Uterus (tissue), 2 donors: ENCODE data around the gene PRDM2.

Experiments used
- POLR2A ChIP-seq, 2 donors: fragments of 450-650 bp; IDR thresholded peaks; one replicate each; pipeline ENCODE4 v1.6.1; 2016; ENCODE audit warnings: antibody characterized with exemption in 2 of 2, mild to moderate bottlenecking in 1 of 2, moderate library complexity in 1 of 2
- TF ChIP-seq, protein P1 (sequence below), 4 experiments: fragments of 200-600 bp in 2 of 4; fragments of 450-650 bp in 2 of 4; sonication (generic) in 2 of 4; IDR thresholded peaks; one replicate each; pipeline ENCODE4 v1.5.1; 2016 to 2019; ENCODE audit warnings: antibody characterized with exemption in 4 of 4, mild to moderate bottlenecking in 2 of 4, moderate library complexity in 1 of 4

DNA sequence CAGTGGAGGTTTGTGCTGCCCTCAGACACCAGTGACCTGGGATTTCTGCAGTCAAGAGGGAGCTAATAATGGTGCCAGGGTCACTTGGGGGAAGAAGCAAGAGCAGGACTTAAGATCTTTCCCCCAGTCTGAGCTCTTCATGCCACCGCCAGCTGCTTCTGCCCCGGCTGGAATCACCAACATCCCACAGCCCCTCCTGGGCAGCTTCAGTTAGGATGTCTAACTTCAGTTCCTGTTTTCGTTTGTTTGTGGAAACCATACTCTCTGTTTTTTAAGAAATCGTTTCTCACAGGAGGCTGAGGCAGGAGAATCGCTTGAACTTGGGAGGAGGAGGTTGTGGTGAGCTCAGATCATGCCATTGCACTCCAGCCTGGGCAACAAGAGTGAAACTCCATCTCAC lies 25.6 kb upstream of the PRDM2 start:
- TF ChIP-seq, protein P1, sequence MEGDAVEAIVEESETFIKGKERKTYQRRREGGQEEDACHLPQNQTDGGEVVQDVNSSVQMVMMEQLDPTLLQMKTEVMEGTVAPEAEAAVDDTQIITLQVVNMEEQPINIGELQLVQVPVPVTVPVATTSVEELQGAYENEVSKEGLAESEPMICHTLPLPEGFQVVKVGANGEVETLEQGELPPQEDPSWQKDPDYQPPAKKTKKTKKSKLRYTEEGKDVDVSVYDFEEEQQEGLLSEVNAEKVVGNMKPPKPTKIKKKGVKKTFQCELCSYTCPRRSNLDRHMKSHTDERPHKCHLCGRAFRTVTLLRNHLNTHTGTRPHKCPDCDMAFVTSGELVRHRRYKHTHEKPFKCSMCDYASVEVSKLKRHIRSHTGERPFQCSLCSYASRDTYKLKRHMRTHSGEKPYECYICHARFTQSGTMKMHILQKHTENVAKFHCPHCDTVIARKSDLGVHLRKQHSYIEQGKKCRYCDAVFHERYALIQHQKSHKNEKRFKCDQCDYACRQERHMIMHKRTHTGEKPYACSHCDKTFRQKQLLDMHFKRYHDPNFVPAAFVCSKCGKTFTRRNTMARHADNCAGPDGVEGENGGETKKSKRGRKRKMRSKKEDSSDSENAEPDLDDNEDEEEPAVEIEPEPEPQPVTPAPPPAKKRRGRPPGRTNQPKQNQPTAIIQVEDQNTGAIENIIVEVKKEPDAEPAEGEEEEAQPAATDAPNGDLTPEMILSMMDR (IDR thresholded peaks at IDR 0.05), result no peak
- TF ChIP-seq POLR2A (IDR thresholded peaks at IDR 0.05), result no peak
